GM19397 (cell line): ENCODE results near the gene ZMYM2.
A peak's percentile ranks its signal among the peaks of the same experiment; 100 is the strongest.

ENCODE experiments used
- ATAC-seq: cut with Tn5 transposase; IDR thresholded peaks from one replicate; pipeline ENCODE4 v1.9.1; 2021; ENCODE audit warnings: mild to moderate bottlenecking, moderate library complexity; ENCODE audit not compliant: unreplicated experiment

The ZMYM2 gene

GRCh38 chr13:20102525-20103180 is 144.1 kb downstream of the ZMYM2 start:
- no peak for ATAC-seq

GRCh38 chr13:20105161-20105689 is 146.7 kb downstream of the ZMYM2 start:
- ATAC-seq = no peak

- no peak for ATAC-seq
Observed at GRCh38 chr13:20106742-20107141, 148.2 kb downstream of the ZMYM2 start.

GRCh38 chr13:20109037-20109436 is 150.5 kb downstream of the ZMYM2 start:
- no peak for ATAC-seq

- ATAC-seq = no peak
Observed at GRCh38 chr13:20114066-20114610, 155.6 kb downstream of the ZMYM2 start.

GRCh38 chr13:20116213-20116612 is 157.7 kb downstream of the ZMYM2 start:
- ATAC-seq = no peak

- ATAC-seq = peak; percentile 18
Observed at GRCh38 chr13:20118268-20119140, 160.0 kb downstream of the ZMYM2 start.

GRCh38 chr13:20119960-20120359 is 161.4 kb downstream of the ZMYM2 start:
- ATAC-seq = no peak

GRCh38 chr13:20121159-20121525 is 162.6 kb downstream of the ZMYM2 start:
- no peak for ATAC-seq

GRCh38 chr13:20124303-20124702 is 165.8 kb downstream of the ZMYM2 start:
- no peak for ATAC-seq

GRCh38 chr13:20125129-20125782 is 166.7 kb downstream of the ZMYM2 start:
- no peak for ATAC-seq

- no peak for ATAC-seq
Observed at GRCh38 chr13:20125783-20126165, 167.2 kb downstream of the ZMYM2 start.

GRCh38 chr13:20126541-20127261 is 168.2 kb downstream of the ZMYM2 start:
- no peak for ATAC-seq

GRCh38 chr13:20127262-20127561 is 168.7 kb downstream of the ZMYM2 start:
- ATAC-seq = no peak

GRCh38 chr13:20127562-20128458 is 169.3 kb downstream of the ZMYM2 start:
- ATAC-seq = peak; percentile 67

- ATAC-seq = no peak
Observed at GRCh38 chr13:20128459-20128931, 170.0 kb downstream of the ZMYM2 start.

- ATAC-seq = no peak
Observed at GRCh38 chr13:20129076-20129475, 170.5 kb downstream of the ZMYM2 start.

GRCh38 chr13:20130012-20130411 is 171.5 kb downstream of the ZMYM2 start:
- ATAC-seq = no peak

GRCh38 chr13:20130652-20131051 is 172.1 kb downstream of the ZMYM2 start:
- ATAC-seq = no peak
